ENCODE results near the gene YAE1.

The YAE1 gene

GRCh38 chr7:39526666-39527065 lies 39.5 kb upstream of the YAE1 start:
- Histone ChIP-seq H3K4me3 (ENCODE audit: insufficient read depth in 1 of 2, low read depth in 1 of 2, low read length in 2 of 2) (no peak overlapping the region), H3K27ac (ENCODE audit: low read length, poor library complexity, severe bottlenecking) (no peak overlapping the region), H3K36me3 (ENCODE audit: control insufficient read depth in 1 of 2, insufficient read depth in 2 of 2, low read depth in 1 of 2, low read length in 2 of 2) (no peaks in the 10 kb centered on the region), H3K79me1 (replicated peaks; ENCODE audit: low read length, poor library complexity, severe bottlenecking) (no peaks in the 10 kb centered on the region), H3K27me3 (ENCODE audit: control insufficient read depth in 1 of 2, insufficient read depth in 1 of 2, low read length in 2 of 2) (peaks cover 11 to 30% of the 10 kb centered on the region in 2 experiments), H4K91ac (ENCODE audit: low read length) (no peak overlapping the region), H2AK5ac (ENCODE audit: low read length, severe bottlenecking) (no peak overlapping the region), H3K4ac (ENCODE audit: low read depth in 1 of 2, low read length in 2 of 2) (no peak overlapping the region), H4K8ac (ENCODE audit: low read length) (no peak overlapping the region), H2BK12ac (ENCODE audit: low read length in 2 of 2) (no peak overlapping the region), H2BK15ac (ENCODE audit: low read depth, poor library complexity, severe bottlenecking) (no peak overlapping the region), H3K23ac (ENCODE audit: low read length in 2 of 2) (no peak overlapping the region), H2BK120ac (ENCODE audit: low read depth, low read length) (no peak overlapping the region), H3K9ac (ENCODE audit: low read length) (no peak overlapping the region), H3K9me3 (ENCODE audit: control insufficient read depth, low read length) (no peaks in the 10 kb centered on the region), H3K4me1 (ENCODE audit: control insufficient read depth, insufficient read depth, low read depth, low read length) (no peaks in the 10 kb centered on the region), H3K14ac (ENCODE audit: low read length in 2 of 2) (no peak overlapping the region), H3K4me2 (ENCODE audit: low read length, poor library complexity, severe bottlenecking) (no peak overlapping the region), H2BK5ac (ENCODE audit: low read depth, low read length, poor library complexity, severe bottlenecking) (no peak overlapping the region), H2AFZ (ENCODE audit: low read depth, low read length) (no peak overlapping the region), H3K18ac (ENCODE audit: low read depth in 1 of 2, low read length in 2 of 2) (no peak overlapping the region)
- DNase-seq: no peak

- H3K9me3 ChIP-seq (ENCODE audit: control insufficient read depth, low read length): no peaks in the 10 kb centered on the region
- H2BK15ac ChIP-seq (ENCODE audit: low read depth, poor library complexity, severe bottlenecking): no peak overlapping the region
- no peak overlapping the region for H3K4ac ChIP-seq (ENCODE audit: low read depth in 1 of 2, low read length in 2 of 2)
- H4K91ac ChIP-seq (ENCODE audit: low read length): no peak overlapping the region
- no peaks in the 10 kb centered on the region for H3K36me3 ChIP-seq (ENCODE audit: control insufficient read depth in 1 of 2, insufficient read depth in 2 of 2, low read depth in 1 of 2, low read length in 2 of 2)
- no peak overlapping the region for H2BK120ac ChIP-seq (ENCODE audit: low read depth, low read length)
- no peaks in the 10 kb centered on the region for H3K4me1 ChIP-seq (ENCODE audit: control insufficient read depth, insufficient read depth, low read depth, low read length)
- 86% methylated on average over 2 of the region's 2 CpGs for WGBS
- no peak overlapping the region for H2AFZ ChIP-seq (ENCODE audit: low read depth, low read length)
- H2AK5ac ChIP-seq (ENCODE audit: low read length, severe bottlenecking): no peak overlapping the region
- H3K14ac ChIP-seq (ENCODE audit: low read length in 2 of 2): no peak overlapping the region
- no peak overlapping the region for H3K9ac ChIP-seq (ENCODE audit: low read length)
- H3K18ac ChIP-seq (ENCODE audit: low read depth in 1 of 2, low read length in 2 of 2): no peak overlapping the region
- DNase-seq: no peak
- H3K23ac ChIP-seq (ENCODE audit: low read length in 2 of 2): no peak overlapping the region
- H2BK5ac ChIP-seq (ENCODE audit: low read depth, low read length, poor library complexity, severe bottlenecking): no peak overlapping the region
- H3K27me3 ChIP-seq (ENCODE audit: control insufficient read depth in 1 of 2, insufficient read depth in 1 of 2, low read length in 2 of 2): peaks cover 11 to 36% of the 10 kb centered on the region in 2 experiments
- H3K27ac ChIP-seq (ENCODE audit: low read length, poor library complexity, severe bottlenecking): no peak overlapping the region
- H3K79me1 ChIP-seq (replicated peaks; ENCODE audit: low read length, poor library complexity, severe bottlenecking): no peaks in the 10 kb centered on the region
- H3K4me3 ChIP-seq (ENCODE audit: insufficient read depth in 1 of 2, low read depth in 1 of 2, low read length in 2 of 2): no peak overlapping the region
- no peak overlapping the region for H4K8ac ChIP-seq (ENCODE audit: low read length)
- no peak overlapping the region for H2BK12ac ChIP-seq (ENCODE audit: low read length in 2 of 2)
- H3K4me2 ChIP-seq (ENCODE audit: low read length, poor library complexity, severe bottlenecking): no peak overlapping the region
These were observed 38.9 kb upstream of the YAE1 start for GRCh38 chr7:39527296-39527695.

GRCh38 chr7:39527951-39528350 lies 38.3 kb upstream of the YAE1 start:
- Histone ChIP-seq H3K4me1 (ENCODE audit: control insufficient read depth, insufficient read depth, low read depth, low read length) (no peaks in the 10 kb centered on the region), H3K18ac (ENCODE audit: low read depth in 1 of 2, low read length in 2 of 2) (no peak overlapping the region), H3K79me1 (replicated peaks; ENCODE audit: low read length, poor library complexity, severe bottlenecking) (no peaks in the 10 kb centered on the region), H3K27me3 (ENCODE audit: control insufficient read depth in 1 of 2, insufficient read depth in 1 of 2, low read length in 2 of 2) (peaks cover 11 to 36% of the 10 kb centered on the region in 2 experiments), H3K27ac (ENCODE audit: low read length, poor library complexity, severe bottlenecking) (no peak overlapping the region), H3K9me3 (ENCODE audit: control insufficient read depth, low read length) (no peaks in the 10 kb centered on the region), H2AFZ (ENCODE audit: low read depth, low read length) (no peak overlapping the region), H2AK5ac (ENCODE audit: low read length, severe bottlenecking) (no peak overlapping the region), H3K36me3 (ENCODE audit: control insufficient read depth in 1 of 2, insufficient read depth in 2 of 2, low read depth in 1 of 2, low read length in 2 of 2) (no peaks in the 10 kb centered on the region), H3K9ac (ENCODE audit: low read length) (no peak overlapping the region), H2BK5ac (ENCODE audit: low read depth, low read length, poor library complexity, severe bottlenecking) (no peak overlapping the region), H2BK12ac (ENCODE audit: low read length in 2 of 2) (no peak overlapping the region), H3K14ac (ENCODE audit: low read length in 2 of 2) (no peak overlapping the region), H4K8ac (ENCODE audit: low read length) (no peak overlapping the region), H3K4ac (ENCODE audit: low read depth in 1 of 2, low read length in 2 of 2) (no peak overlapping the region), H3K4me3 (ENCODE audit: insufficient read depth in 1 of 2, low read depth in 1 of 2, low read length in 2 of 2) (no peak overlapping the region), H2BK120ac (ENCODE audit: low read depth, low read length) (no peak overlapping the region), H3K23ac (ENCODE audit: low read length in 2 of 2) (no peak overlapping the region), H4K91ac (ENCODE audit: low read length) (no peak overlapping the region), H2BK15ac (ENCODE audit: low read depth, poor library complexity, severe bottlenecking) (no peak overlapping the region), H3K4me2 (ENCODE audit: low read length, poor library complexity, severe bottlenecking) (no peak overlapping the region)
- DNase-seq: no peak
- WGBS: no CpG with 5 or more reads among the region's 2 CpGs

GRCh38 chr7:39528849-39529248 lies 37.4 kb upstream of the YAE1 start:
- no peak overlapping the region for H3K27ac ChIP-seq (ENCODE audit: low read length, poor library complexity, severe bottlenecking)
- H2AFZ ChIP-seq (ENCODE audit: low read depth, low read length): no peak overlapping the region
- H2AK5ac ChIP-seq (ENCODE audit: low read length, severe bottlenecking): no peak overlapping the region
- no peak overlapping the region for H3K4me3 ChIP-seq (ENCODE audit: insufficient read depth in 1 of 2, low read depth in 1 of 2, low read length in 2 of 2)
- no peak overlapping the region for H3K4me2 ChIP-seq (ENCODE audit: low read length, poor library complexity, severe bottlenecking)
- H3K9ac ChIP-seq (ENCODE audit: low read length): no peak overlapping the region
- H3K18ac ChIP-seq (ENCODE audit: low read depth in 1 of 2, low read length in 2 of 2): no peak overlapping the region
- H3K36me3 ChIP-seq (ENCODE audit: control insufficient read depth in 1 of 2, insufficient read depth in 2 of 2, low read depth in 1 of 2, low read length in 2 of 2): no peaks in the 10 kb centered on the region
- H3K4ac ChIP-seq (ENCODE audit: low read depth in 1 of 2, low read length in 2 of 2): no peak overlapping the region
- H3K14ac ChIP-seq (ENCODE audit: low read length in 2 of 2): no peak overlapping the region
- peaks cover 11 to 36% of the 10 kb centered on the region in 2 experiments for H3K27me3 ChIP-seq (ENCODE audit: control insufficient read depth in 1 of 2, insufficient read depth in 1 of 2, low read length in 2 of 2)
- H4K91ac ChIP-seq (ENCODE audit: low read length): no peak overlapping the region
- H2BK120ac ChIP-seq (ENCODE audit: low read depth, low read length): no peak overlapping the region
- H3K23ac ChIP-seq (ENCODE audit: low read length in 2 of 2): no peak overlapping the region
- H2BK12ac ChIP-seq (ENCODE audit: low read length in 2 of 2): no peak overlapping the region
- DNase-seq: no peak
- H4K8ac ChIP-seq (ENCODE audit: low read length): no peak overlapping the region
- H3K9me3 ChIP-seq (ENCODE audit: control insufficient read depth, low read length): no peaks in the 10 kb centered on the region
- no peaks in the 10 kb centered on the region for H3K4me1 ChIP-seq (ENCODE audit: control insufficient read depth, insufficient read depth, low read depth, low read length)
- H3K79me1 ChIP-seq (replicated peaks; ENCODE audit: low read length, poor library complexity, severe bottlenecking): no peaks in the 10 kb centered on the region
- no peak overlapping the region for H2BK5ac ChIP-seq (ENCODE audit: low read depth, low read length, poor library complexity, severe bottlenecking)
- no peak overlapping the region for H2BK15ac ChIP-seq (ENCODE audit: low read depth, poor library complexity, severe bottlenecking)

All from mesenchymal stem cell (in vitro differentiated cells and primary cell).